Activated CD4-positive, alpha-beta T cell treated with anti-CD3 and anti-CD28 coated beads, Interleukin-2, Interleukin-6, amounts not matched to agents 100 ng/mL and 50 ng/mL, durations not matched to agents 16 hours and 8 hours (primary cell): ENCODE measurements around the gene LAMA3.
A peak's percentile ranks its signal among the peaks of the same experiment; 100 is the strongest.

ENCODE experiments used
- DNase-seq: peaks from one replicate; pipeline ENCODE4 v3.0.0-alpha.2; 2020

Gene LAMA3

GRCh38 chr18:23671564-23671963, 17.7 kb upstream of the LAMA3 start:
- DNase-seq, result no peak

DNA sequence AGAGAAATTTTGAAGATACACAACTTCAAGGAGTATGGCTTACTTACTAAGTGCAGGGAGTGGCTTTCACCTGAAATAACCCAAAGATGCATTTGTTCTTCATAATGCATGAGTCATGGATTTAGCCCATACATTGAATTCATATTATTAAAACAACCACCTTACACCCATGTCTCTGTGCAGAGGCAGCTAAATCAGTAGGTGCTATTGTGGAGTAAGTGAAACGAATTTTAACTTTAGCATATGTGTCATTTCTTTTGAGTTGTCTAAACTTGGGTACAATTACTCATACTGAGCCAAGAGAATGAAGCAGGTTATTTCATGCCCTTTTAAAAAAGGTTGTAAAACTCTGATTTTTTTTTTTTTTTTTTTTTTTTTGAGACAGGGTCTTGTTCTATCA, 15.5 kb upstream of the LAMA3 start:
- no peak for DNase-seq

GRCh38 chr18:23675236-23675635, 14.0 kb upstream of the LAMA3 start:
- no peak for DNase-seq

DNA sequence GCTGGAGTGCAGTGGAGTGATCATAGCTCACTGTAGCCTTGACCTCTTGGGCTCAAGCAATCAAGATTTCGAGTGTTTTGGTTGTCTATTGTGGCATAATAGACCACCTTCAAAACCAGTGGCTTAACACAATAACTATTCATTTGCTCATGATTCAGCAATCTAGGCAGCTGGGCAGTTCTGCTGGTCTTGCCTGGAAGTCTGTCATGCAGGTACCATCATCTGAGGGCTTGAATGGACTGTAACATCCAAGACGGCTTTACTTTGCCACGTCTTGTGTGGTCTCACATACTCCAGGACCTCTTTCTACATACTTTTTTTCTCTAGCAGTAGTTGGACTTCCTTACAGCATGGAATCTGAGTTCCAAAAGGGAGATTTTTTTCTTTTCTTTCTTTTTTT, 13.4 kb upstream of the LAMA3 start:
- no peak for DNase-seq

DNA sequence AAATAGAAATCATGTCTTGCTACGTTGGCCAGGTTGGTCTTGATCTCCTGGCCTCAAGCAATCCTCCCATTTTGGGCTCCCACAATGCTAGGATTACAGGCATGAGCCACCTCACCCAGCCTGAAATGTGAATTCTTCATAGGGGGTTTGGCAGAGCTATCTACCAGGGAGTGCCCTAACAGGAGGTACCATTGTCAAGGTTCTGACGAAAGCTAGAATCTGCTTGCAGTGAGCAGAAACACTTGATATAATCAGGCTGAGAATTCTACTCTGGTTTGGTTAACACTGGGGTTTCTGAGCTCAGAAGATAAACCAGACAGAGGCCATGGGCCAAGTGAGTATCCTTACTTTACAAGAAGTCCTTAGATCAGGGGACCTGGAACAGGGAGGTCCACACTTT, 7.2 kb upstream of the LAMA3 start:
- no peak for DNase-seq

GRCh38 chr18:23682472-23682871, 6.8 kb upstream of the LAMA3 start:
- DNase-seq, result no peak

DNA sequence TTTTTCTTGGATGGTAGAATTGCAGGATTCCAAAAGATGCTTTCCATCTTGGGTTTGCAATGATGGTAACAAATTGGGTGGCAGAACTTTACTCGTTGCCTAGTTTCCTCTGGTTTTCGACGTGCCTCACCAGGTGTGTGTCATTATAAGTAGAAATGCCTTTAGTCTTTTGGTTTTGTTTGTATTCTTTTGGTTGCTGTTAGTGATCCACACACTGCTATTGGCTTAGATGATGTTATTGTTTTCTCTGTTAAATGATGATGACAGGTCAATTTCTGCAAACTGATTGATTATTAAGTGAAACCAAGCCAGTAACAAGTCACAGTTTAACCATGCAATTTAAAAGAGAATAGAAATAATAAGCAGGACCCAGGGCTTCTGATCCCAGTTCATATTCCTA, 6.1 kb upstream of the LAMA3 start:
- DNase-seq, result no peak

- DNase-seq, result no peak
Observed at GRCh38 chr18:23683671-23684070, 5.6 kb upstream of the LAMA3 start.

GRCh38 chr18:23684515-23685197, 4.6 kb upstream of the LAMA3 start:
- no peak for DNase-seq

DNA sequence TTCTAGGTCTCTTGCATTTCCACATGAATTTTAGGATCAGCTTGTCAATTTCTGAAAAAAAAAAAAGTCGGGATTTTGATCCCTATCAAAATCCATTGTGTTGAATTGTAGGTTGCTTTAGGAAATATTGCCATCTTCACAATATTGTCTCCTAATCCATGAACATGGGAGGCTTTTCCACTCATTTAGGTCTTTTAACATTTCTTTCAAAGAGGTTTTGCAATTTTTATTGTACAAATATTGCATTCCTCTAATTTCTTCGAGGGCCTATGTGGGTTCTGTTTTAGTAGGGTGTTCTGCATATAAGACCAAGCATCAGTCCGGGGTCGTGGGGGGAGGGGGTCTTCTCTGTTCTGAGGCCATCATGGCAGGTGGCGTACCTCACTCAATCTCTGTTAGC, 725 bp upstream of the LAMA3 start:
- no peak for DNase-seq

GRCh38 chr18:23689616-23690504, 607 bp downstream of the LAMA3 start:
- DNase-seq, result no peak

DNA sequence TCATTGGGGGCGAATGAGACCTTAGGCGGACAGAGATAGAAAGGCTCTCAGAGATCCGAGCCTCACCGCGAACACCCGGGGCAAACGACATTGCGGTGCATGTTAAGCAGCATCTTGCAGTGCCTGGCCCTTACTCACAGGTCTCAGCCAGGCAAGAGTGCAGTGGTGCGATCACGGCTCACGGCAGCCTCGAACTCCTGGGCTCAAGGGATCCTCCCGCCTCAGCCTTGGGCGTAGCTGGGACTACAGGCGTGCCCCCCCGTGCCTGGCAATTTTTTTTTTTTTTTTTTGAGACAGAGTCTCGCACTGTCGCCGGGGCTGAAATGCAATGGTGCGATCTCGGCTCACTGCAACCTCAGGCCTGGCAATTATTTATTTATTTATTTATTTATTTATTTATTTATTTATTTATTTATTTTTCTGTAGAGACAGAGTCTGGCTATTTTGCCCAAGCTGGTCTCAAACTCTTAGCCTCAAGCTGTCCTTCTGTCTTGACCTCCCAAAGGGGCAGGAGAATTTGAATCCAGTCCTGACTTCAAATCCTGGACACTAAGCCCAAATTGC, 1.3 kb downstream of the LAMA3 start:
- DNase-seq, result no peak

GRCh38 chr18:23693846-23694245, 4.6 kb downstream of the LAMA3 start:
- no peak for DNase-seq

- no peak for DNase-seq
Observed at GRCh38 chr18:23694637-23695430, 5.6 kb downstream of the LAMA3 start.

GRCh38 chr18:23701017-23701416, 11.8 kb downstream of the LAMA3 start:
- no peak for DNase-seq

DNA sequence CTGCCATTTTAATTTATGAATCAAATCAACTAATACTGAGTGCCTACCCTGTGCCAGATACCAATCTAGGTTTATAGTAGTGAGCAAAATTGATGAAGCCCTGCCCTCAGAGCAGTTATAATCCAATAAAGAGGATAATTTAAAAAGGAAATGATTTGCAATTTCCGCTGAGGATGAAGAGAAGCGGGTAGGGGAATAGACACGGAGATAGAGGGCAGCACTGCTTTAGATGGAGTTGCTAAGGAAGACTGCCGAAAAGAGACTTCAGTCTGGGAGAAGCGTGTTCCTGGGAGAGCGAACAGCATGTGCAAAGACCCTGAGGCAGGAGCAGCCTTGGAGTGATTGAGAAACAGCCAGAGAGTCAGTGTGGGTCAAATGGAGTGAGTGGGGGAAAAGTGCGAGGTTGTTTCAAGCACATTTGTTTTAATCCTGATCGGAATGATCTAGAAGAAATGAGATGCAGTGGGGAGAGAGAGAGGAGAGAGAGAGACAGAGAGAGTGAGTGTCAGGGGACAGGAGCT, 12.4 kb downstream of the LAMA3 start:
- no peak for DNase-seq

GRCh38 chr18:23702606-23703005, 13.4 kb downstream of the LAMA3 start:
- no peak for DNase-seq

- DNase-seq, result peak; percentile 33
Observed at GRCh38 chr18:23703057-23703986, 14.1 kb downstream of the LAMA3 start.

DNA sequence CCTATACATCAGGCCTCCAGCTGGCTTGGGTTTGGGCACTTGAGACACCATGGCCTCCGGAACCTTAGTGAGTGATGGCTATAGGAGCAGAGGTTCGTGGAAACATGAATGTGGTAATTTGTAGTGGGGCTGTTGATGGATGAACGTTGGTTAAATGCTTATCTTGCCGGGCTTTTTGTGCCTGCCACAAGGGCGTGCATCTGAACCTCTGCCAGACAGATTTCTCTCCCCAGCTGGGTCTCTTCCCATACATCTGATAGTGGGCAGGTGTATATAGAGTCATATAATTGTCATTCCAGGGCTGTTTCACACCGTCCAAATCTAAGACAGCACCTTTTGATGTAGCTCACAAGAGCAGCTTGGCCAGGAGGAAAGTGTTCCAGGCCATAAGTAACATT, 14.7 kb downstream of the LAMA3 start:
- DNase-seq, result no peak

DNA sequence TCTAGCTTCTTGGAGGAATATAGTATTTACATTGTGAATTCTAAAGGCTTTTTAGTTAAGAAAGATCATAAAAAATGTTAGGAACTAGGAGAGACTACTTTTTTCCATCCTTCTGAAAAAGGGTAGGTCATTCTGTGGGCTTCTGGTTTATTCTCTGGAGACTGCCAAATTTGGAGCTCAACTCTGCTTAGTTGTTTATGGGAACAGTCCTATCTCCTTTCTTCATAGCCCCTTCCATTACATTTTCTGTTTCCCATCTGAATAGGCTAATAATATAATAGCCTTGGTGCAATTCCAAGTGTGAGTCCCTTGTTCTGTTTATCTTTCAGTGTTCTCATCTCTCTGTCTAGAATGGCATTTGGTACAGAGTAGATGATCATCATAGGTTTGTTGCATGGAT, 15.6 kb downstream of the LAMA3 start:
- DNase-seq, result no peak

- no peak for DNase-seq
Observed at GRCh38 chr18:23706971-23707640, 17.9 kb downstream of the LAMA3 start.
